ENCODE results near the gene DNM2. TPM values are rescaled to one million over a fixed set of nuclear protein-coding genes. Genes with fewer than 3 reads are reported as not detected.
A peak's percentile ranks its signal among the peaks of the same experiment; 100 is the strongest.
"Not testable (repeated sequence)": the region's sequence is repeated elsewhere in the genome, so short reads cannot be mapped to it uniquely, and the experiment has no call there.

The DNM2 gene
- total RNA-seq, 4 donors from 2014 or later: 73.6 to 115 (median 93.7) TPM

GRCh38 chr19:10752913-10753704, 35.2 kb downstream of the DNM2 start:
- DNase-seq (ENCODE audit: extremely low spot score): no peak
- intact Hi-C loops (cut with DNase I): no loop called here
- Histone ChIP-seq H3K27me3 (no peaks in the 10 kb centered on the region), H3K4me3 (no peak overlapping the region), H3K27ac (replicated peaks in 1 of 4) (peak overlapping the region in 1 of 4 donors; percentile 68), H3K9me3 (no peaks in the 10 kb centered on the region), H3K36me3 (no peaks in the 10 kb centered on the region), H3K4me1 (peaks cover 44 to 53% (median 51%) of the 10 kb centered on the region in 4 donors)
- TF ChIP-seq POLR2A (IDR thresholded peaks at IDR 0.05; ENCODE audit: low read depth) (no peak), EP300 (IDR thresholded peaks at IDR 0.05) (no peak), POLR2AphosphoS5 (IDR thresholded peaks at IDR 0.05) (no peak)
- TF ChIP-seq, protein P1, sequence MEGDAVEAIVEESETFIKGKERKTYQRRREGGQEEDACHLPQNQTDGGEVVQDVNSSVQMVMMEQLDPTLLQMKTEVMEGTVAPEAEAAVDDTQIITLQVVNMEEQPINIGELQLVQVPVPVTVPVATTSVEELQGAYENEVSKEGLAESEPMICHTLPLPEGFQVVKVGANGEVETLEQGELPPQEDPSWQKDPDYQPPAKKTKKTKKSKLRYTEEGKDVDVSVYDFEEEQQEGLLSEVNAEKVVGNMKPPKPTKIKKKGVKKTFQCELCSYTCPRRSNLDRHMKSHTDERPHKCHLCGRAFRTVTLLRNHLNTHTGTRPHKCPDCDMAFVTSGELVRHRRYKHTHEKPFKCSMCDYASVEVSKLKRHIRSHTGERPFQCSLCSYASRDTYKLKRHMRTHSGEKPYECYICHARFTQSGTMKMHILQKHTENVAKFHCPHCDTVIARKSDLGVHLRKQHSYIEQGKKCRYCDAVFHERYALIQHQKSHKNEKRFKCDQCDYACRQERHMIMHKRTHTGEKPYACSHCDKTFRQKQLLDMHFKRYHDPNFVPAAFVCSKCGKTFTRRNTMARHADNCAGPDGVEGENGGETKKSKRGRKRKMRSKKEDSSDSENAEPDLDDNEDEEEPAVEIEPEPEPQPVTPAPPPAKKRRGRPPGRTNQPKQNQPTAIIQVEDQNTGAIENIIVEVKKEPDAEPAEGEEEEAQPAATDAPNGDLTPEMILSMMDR (IDR thresholded peaks at IDR 0.05): no peak
- 86% methylated on average over 10 of the region's 10 CpGs for WGBS

DNA sequence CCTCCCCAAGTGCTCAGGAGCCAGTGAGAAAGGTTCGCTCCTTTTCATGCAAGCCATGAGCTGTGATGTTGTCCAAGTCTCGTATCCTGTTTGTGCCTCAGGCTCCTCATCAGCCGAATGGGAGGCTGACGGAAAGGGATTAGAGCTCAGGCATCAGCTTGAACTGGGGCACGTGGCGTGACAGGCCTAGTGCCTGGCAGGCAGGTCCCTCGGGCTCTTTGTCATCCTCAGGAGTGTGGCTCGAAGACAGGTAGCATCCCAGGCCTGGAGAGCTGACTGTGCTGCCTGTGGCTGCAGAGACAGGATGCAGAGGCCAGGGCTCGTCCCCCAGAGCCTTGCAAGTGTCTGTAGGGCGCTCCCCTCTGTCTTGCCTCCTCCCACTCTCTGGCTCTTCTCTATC, 38.5 kb downstream of the DNM2 start:
- Histone ChIP-seq H3K36me3 (peaks cover 0 to 17% (median 15%) of the 10 kb centered on the region in 4 donors), H3K4me1 (peaks cover 28 to 32% (median 29%) of the 10 kb centered on the region in 4 donors), H3K9me3 (no peaks in the 10 kb centered on the region), H3K27me3 (no peaks in the 10 kb centered on the region), H3K4me3 (no peak overlapping the region), H3K27ac (replicated peaks in 1 of 4) (no peak overlapping the region)
- WGBS: 83% methylated on average over 7 of the region's 10 CpGs
- TF ChIP-seq, protein P1 (IDR thresholded peaks at IDR 0.05): no peak
- TF ChIP-seq POLR2AphosphoS5 (IDR thresholded peaks at IDR 0.05) (no peak), POLR2A (IDR thresholded peaks at IDR 0.05; ENCODE audit: low read depth) (no peak), EP300 (IDR thresholded peaks at IDR 0.05) (no peak)
- DNase-seq (ENCODE audit: extremely low spot score): no peak
- intact Hi-C loops (cut with DNase I): no loop called here

- DNase-seq (ENCODE audit: extremely low spot score): no peak
- TF ChIP-seq, protein P1 (IDR thresholded peaks at IDR 0.05): no peak
- no peak for TF ChIP-seq POLR2A (IDR thresholded peaks at IDR 0.05; ENCODE audit: low read depth)
- TF ChIP-seq EP300 (IDR thresholded peaks at IDR 0.05): no peak
- no peak for TF ChIP-seq POLR2AphosphoS5 (IDR thresholded peaks at IDR 0.05)
- Histone ChIP-seq H3K9me3 (no peaks in the 10 kb centered on the region), H3K36me3 (peaks cover 0 to 21% (median 19%) of the 10 kb centered on the region in 4 donors), H3K4me1 (peaks cover 28 to 30% (median 29%) of the 10 kb centered on the region in 4 donors), H3K4me3 (no peak overlapping the region), H3K27me3 (no peaks in the 10 kb centered on the region), H3K27ac (replicated peaks in 1 of 4) (no peak overlapping the region)
- 96% methylated on average over 7 of the region's 7 CpGs for WGBS
- intact Hi-C loops (cut with DNase I): no loop called here
These were observed 38.9 kb downstream of the DNM2 start for GRCh38 chr19:10756791-10757190.

DNA sequence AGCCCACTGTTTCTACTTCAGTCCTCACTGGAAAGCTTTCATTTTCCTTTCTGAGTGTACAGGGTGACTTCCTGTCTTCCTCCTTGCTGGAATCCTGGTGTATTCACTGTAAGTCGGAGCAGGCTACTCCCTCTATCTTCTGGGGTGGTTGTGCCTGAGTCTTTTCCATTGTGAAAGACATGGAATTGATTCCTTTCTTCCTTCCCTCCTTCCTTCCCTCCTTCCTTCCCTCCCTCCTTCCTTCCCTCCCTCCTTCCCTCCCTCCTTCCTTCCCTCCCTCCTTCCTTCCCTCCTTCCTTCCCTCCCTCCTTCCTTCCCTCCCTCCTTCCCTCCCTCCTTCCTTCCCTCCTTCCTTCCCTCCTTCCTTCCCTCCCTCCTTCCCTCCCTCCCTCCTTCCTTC, 40.2 kb downstream of the DNM2 start:
- peaks cover 29 to 34% (median 33%) of the 10 kb centered on the region in 4 donors for H3K4me1 ChIP-seq
- intact Hi-C loops (cut with DNase I); H3K27ac ChIP-seq (replicated peaks in 1 of 4); H3K27me3 ChIP-seq; H3K9me3 ChIP-seq; DNase-seq (ENCODE audit: extremely low spot score); H3K4me3 ChIP-seq: not testable (repeated sequence)
- H3K36me3 ChIP-seq: peaks cover 0 to 29% (median 23%) of the 10 kb centered on the region in 4 donors
- 86% methylated on average over 1 of the region's 1 CpG for WGBS

- TF ChIP-seq POLR2AphosphoS5 (IDR thresholded peaks at IDR 0.05) (no peak), EP300 (IDR thresholded peaks at IDR 0.05) (no peak)
- TF ChIP-seq, protein P1 (IDR thresholded peaks at IDR 0.05): no peak
- DNase-seq (ENCODE audit: extremely low spot score): no peak
- Histone ChIP-seq H3K27ac (replicated peaks in 1 of 4) (peak overlapping the region in 2 of 4 donors; percentile 28 to 42), H3K27me3 (no peaks in the 10 kb centered on the region), H3K36me3 (peaks cover 0 to 29% (median 23%) of the 10 kb centered on the region in 4 donors), H3K4me3 (no peak overlapping the region), H3K9me3 (no peaks in the 10 kb centered on the region), H3K4me1 (peaks cover 39 to 43% (median 40%) of the 10 kb centered on the region in 4 donors)
- WGBS: 81% methylated on average over 5 of the region's 5 CpGs
- intact Hi-C loops (cut with DNase I): no loop called here
These were observed 41.1 kb downstream of the DNM2 start for GRCh38 chr19:10758978-10759377.
